WERI-Rb-1 (cell line): Measurements from ENCODE around the gene IPPK.
A peak's percentile ranks its signal among the peaks of the same experiment; 100 is the strongest.

ENCODE experiments used
- DNase-seq: peaks from one replicate; pipeline ENCODE4 v3.0.0-alpha.2; 2020
- H3K27ac ChIP-seq: fragments of 250-450 bp; sonication (Bioruptor Pico); 2 replicates; pipeline ENCODE4 v1.5.1; 2020; ENCODE audit warnings: mild to moderate bottlenecking, moderate library complexity
- H3K27me3 ChIP-seq: fragments of 250-450 bp; sonication (Bioruptor Pico); 2 replicates; pipeline ENCODE4 v1.5.1; 2021; ENCODE audit warnings: mild to moderate bottlenecking, low read depth, moderate library complexity; ENCODE audit not compliant: insufficient read depth, severe bottlenecking
- H3K36me3 ChIP-seq: fragments of 250-450 bp; sonication (Bioruptor Pico); 2 replicates; pipeline ENCODE4 v1.5.1; 2020; ENCODE audit warnings: mild to moderate bottlenecking, moderate library complexity
- H3K4me3 ChIP-seq: 2 replicates; pipeline ENCODE4 v1.5.1; 2011; ENCODE audit warnings: low read depth, mild to moderate bottlenecking, control low read depth, low read length
- H3K9me3 ChIP-seq: fragments of 250-450 bp; sonication (Bioruptor Pico); 2 replicates; pipeline ENCODE4 v1.5.1; 2021; ENCODE audit warnings: mild to moderate bottlenecking, moderate library complexity; ENCODE audit not compliant: severe bottlenecking
- TF ChIP-seq, protein P1 (sequence below): IDR thresholded peaks from 2 replicates; pipeline ENCODE4 v1.5.1; 2011; ENCODE audit warnings: low read depth, mild to moderate bottlenecking, control low read depth, inconsistent platforms, low read length

The IPPK gene

DNA sequence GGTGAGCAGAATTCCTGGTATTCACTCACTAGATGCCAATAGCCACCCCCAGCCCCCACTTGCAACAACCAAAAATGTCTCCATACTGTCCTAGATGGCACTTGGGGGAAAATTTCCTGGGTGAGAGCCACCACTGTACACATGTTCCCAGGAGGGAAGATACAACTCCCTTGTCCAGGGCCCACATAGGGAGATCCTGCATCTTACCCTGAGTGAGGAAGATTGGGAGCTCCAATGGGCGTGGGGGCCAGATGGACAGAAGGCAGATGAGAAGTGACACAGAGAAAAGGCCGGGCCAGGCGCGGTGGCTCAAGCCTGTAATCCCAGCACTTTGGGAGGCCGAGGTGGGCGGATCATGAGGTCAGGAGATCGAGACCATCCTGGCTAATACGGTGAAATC lies 12.3 kb upstream of the IPPK start:
- Histone ChIP-seq H3K27ac (no peak overlapping the region), H3K4me3 (no peak overlapping the region), H3K9me3 (no peaks in the 10 kb centered on the region), H3K27me3 (no peaks in the 10 kb centered on the region), H3K36me3 (no peaks in the 10 kb centered on the region)
- TF ChIP-seq, protein P1, sequence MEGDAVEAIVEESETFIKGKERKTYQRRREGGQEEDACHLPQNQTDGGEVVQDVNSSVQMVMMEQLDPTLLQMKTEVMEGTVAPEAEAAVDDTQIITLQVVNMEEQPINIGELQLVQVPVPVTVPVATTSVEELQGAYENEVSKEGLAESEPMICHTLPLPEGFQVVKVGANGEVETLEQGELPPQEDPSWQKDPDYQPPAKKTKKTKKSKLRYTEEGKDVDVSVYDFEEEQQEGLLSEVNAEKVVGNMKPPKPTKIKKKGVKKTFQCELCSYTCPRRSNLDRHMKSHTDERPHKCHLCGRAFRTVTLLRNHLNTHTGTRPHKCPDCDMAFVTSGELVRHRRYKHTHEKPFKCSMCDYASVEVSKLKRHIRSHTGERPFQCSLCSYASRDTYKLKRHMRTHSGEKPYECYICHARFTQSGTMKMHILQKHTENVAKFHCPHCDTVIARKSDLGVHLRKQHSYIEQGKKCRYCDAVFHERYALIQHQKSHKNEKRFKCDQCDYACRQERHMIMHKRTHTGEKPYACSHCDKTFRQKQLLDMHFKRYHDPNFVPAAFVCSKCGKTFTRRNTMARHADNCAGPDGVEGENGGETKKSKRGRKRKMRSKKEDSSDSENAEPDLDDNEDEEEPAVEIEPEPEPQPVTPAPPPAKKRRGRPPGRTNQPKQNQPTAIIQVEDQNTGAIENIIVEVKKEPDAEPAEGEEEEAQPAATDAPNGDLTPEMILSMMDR, result no peak
- DNase-seq, result no peak

- no peaks in the 10 kb centered on the region for H3K27me3 ChIP-seq
- no peak overlapping the region for H3K4me3 ChIP-seq
- TF ChIP-seq, protein P1, result no peak
- no peaks in the 10 kb centered on the region for H3K9me3 ChIP-seq
- DNase-seq, result no peak
- no peaks in the 10 kb centered on the region for H3K36me3 ChIP-seq
- no peak overlapping the region for H3K27ac ChIP-seq
Observed at GRCh38 chr9:92680166-92681119, 10.5 kb upstream of the IPPK start.

- H3K27ac ChIP-seq, result no peak overlapping the region
- H3K9me3 ChIP-seq, result no peaks in the 10 kb centered on the region
- TF ChIP-seq, protein P1, result no peak
- H3K4me3 ChIP-seq, result no peak overlapping the region
- H3K27me3 ChIP-seq, result no peaks in the 10 kb centered on the region
- no peaks in the 10 kb centered on the region for H3K36me3 ChIP-seq
- no peak for DNase-seq
Observed at GRCh38 chr9:92679413-92680165, 9.7 kb upstream of the IPPK start.

DNA sequence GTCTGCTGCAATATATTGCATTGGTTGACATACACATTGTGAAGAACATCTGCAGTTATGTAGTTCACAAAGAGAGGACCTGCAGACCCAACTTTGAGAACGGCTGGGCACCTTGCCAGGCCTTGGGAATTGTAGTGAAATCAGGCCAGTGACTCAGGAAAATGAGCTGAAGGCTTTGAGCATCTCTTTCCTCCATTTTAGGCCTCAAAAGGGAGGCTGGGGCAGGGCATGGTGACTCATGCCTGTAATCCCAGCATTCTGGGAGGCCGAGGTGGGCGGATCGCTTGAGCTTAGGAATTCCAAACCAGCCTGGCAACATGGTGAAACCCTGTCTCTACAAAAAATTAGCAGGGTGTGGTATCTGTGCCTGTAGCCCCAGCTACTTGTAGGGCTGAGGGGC lies 1.4 kb upstream of the IPPK start:
- TF ChIP-seq, protein P1, result no peak
- Histone ChIP-seq H3K36me3 (peaks cover 6% of the 10 kb centered on the region; the same call in 1 of the 2 replicates), H3K27me3 (no peaks in the 10 kb centered on the region), H3K4me3 (no peak overlapping the region), H3K27ac (no peak overlapping the region), H3K9me3 (no peaks in the 10 kb centered on the region)
- no peak for DNase-seq

- peaks cover 6% of the 10 kb centered on the region; the same call in 1 of the 2 replicates for H3K36me3 ChIP-seq
- H3K9me3 ChIP-seq, result no peaks in the 10 kb centered on the region
- H3K27ac ChIP-seq, result peak overlapping the region; percentile 52
- DNase-seq, result peak; percentile 22
- H3K4me3 ChIP-seq, result peak overlapping the region; percentile 55
- TF ChIP-seq, protein P1, result no peak
- H3K27me3 ChIP-seq, result no peaks in the 10 kb centered on the region
Observed at GRCh38 chr9:92669527-92669889, 423 bp downstream of the IPPK start.
